Measurements from ENCODE around the gene PARP14.

The PARP14 gene

GRCh38 chr3:122662505-122662904 is 18.1 kb upstream of the PARP14 start:
- DNase-seq, result no peak
- Histone ChIP-seq H3K79me1 (ENCODE audit: low read length) (no peaks in the 10 kb centered on the region), H3K9ac (ENCODE audit: low read length) (no peak overlapping the region), H2AK5ac (ENCODE audit: low read length) (no peak overlapping the region), H3K4me3 (ENCODE audit: low read depth, low read length) (no peak overlapping the region), H3K4me2 (ENCODE audit: low read length) (no peak overlapping the region), H3K4me1 (ENCODE audit: control insufficient read depth in 1 of 2, insufficient read depth in 2 of 2, low read length in 2 of 2) (no peaks in the 10 kb centered on the region), H3K23ac (ENCODE audit: low read length) (no peak overlapping the region), H4K8ac (ENCODE audit: low read depth, low read length) (no peak overlapping the region), H3K27ac (ENCODE audit: low read depth, low read length) (no peak overlapping the region), H2BK12ac (ENCODE audit: low read length) (no peak overlapping the region), H3K18ac (ENCODE audit: low read length) (no peak overlapping the region), H2AFZ (ENCODE audit: insufficient read depth, low read length, poor library complexity) (no peak overlapping the region), H2BK5ac (ENCODE audit: low read depth, low read length, poor library complexity) (no peak overlapping the region), H2BK120ac (ENCODE audit: insufficient read depth, low read length, poor library complexity) (no peak overlapping the region), H4K12ac (ENCODE audit: low read depth, low read length) (no peak overlapping the region), H3K36me3 (ENCODE audit: control insufficient read depth in 1 of 2, insufficient read depth in 2 of 2, low read length in 2 of 2) (no peaks in the 10 kb centered on the region), H3K4ac (ENCODE audit: low read depth, low read length) (no peak overlapping the region), H4K91ac (ENCODE audit: low read depth, low read length) (no peak overlapping the region), H3K79me2 (ENCODE audit: control insufficient read depth, insufficient read depth, low read length, poor library complexity) (no peaks in the 10 kb centered on the region), H3K27me3 (ENCODE audit: insufficient read depth, low read length) (no peaks in the 10 kb centered on the region), H3K9me3 (ENCODE audit: insufficient read depth, low read depth, low read length) (peaks cover 4% of the 10 kb centered on the region), H3K14ac (ENCODE audit: low read length) (no peak overlapping the region)
- WGBS (ENCODE audit: extremely low coverage, insufficient coverage, insufficient read length), result no CpG with 5 or more reads among the region's 2 CpGs

GRCh38 chr3:122665226-122665786 is 15.3 kb upstream of the PARP14 start:
- H3K27me3 ChIP-seq (ENCODE audit: insufficient read depth, low read length), result no peaks in the 10 kb centered on the region
- no peak overlapping the region for H2AFZ ChIP-seq (ENCODE audit: insufficient read depth, low read length, poor library complexity)
- WGBS (ENCODE audit: extremely low coverage, insufficient coverage, insufficient read length), result no CpG with 5 or more reads among the region's 4 CpGs
- no peaks in the 10 kb centered on the region for H3K79me1 ChIP-seq (ENCODE audit: low read length)
- H2BK120ac ChIP-seq (ENCODE audit: insufficient read depth, low read length, poor library complexity), result no peak overlapping the region
- H2BK5ac ChIP-seq (ENCODE audit: low read depth, low read length, poor library complexity), result no peak overlapping the region
- H4K8ac ChIP-seq (ENCODE audit: low read depth, low read length), result no peak overlapping the region
- H3K14ac ChIP-seq (ENCODE audit: low read length), result no peak overlapping the region
- H3K9ac ChIP-seq (ENCODE audit: low read length), result no peak overlapping the region
- H3K36me3 ChIP-seq (ENCODE audit: control insufficient read depth in 1 of 2, insufficient read depth in 2 of 2, low read length in 2 of 2), result no peaks in the 10 kb centered on the region
- H3K23ac ChIP-seq (ENCODE audit: low read length), result no peak overlapping the region
- H3K4me2 ChIP-seq (ENCODE audit: low read length), result no peak overlapping the region
- no peak overlapping the region for H2AK5ac ChIP-seq (ENCODE audit: low read length)
- H4K12ac ChIP-seq (ENCODE audit: low read depth, low read length), result no peak overlapping the region
- H3K4me1 ChIP-seq (ENCODE audit: control insufficient read depth in 1 of 2, insufficient read depth in 2 of 2, low read length in 2 of 2), result no peaks in the 10 kb centered on the region
- H3K18ac ChIP-seq (ENCODE audit: low read length), result no peak overlapping the region
- peaks cover 4% of the 10 kb centered on the region for H3K9me3 ChIP-seq (ENCODE audit: insufficient read depth, low read depth, low read length)
- no peak overlapping the region for H3K4ac ChIP-seq (ENCODE audit: low read depth, low read length)
- no peak overlapping the region for H4K91ac ChIP-seq (ENCODE audit: low read depth, low read length)
- DNase-seq, result no peak
- no peak overlapping the region for H3K27ac ChIP-seq (ENCODE audit: low read depth, low read length)
- H2BK12ac ChIP-seq (ENCODE audit: low read length), result no peak overlapping the region
- no peak overlapping the region for H3K4me3 ChIP-seq (ENCODE audit: low read depth, low read length)
- H3K79me2 ChIP-seq (ENCODE audit: control insufficient read depth, insufficient read depth, low read length, poor library complexity), result no peaks in the 10 kb centered on the region

GRCh38 chr3:122665881-122666280 is 14.8 kb upstream of the PARP14 start:
- no peaks in the 10 kb centered on the region for H3K27me3 ChIP-seq (ENCODE audit: insufficient read depth, low read length)
- H3K27ac ChIP-seq (ENCODE audit: low read depth, low read length), result no peak overlapping the region
- H3K23ac ChIP-seq (ENCODE audit: low read length), result no peak overlapping the region
- no peak overlapping the region for H4K12ac ChIP-seq (ENCODE audit: low read depth, low read length)
- H3K79me1 ChIP-seq (ENCODE audit: low read length), result no peaks in the 10 kb centered on the region
- peaks cover 4% of the 10 kb centered on the region for H3K9me3 ChIP-seq (ENCODE audit: insufficient read depth, low read depth, low read length)
- no peaks in the 10 kb centered on the region for H3K36me3 ChIP-seq (ENCODE audit: control insufficient read depth in 1 of 2, insufficient read depth in 2 of 2, low read length in 2 of 2)
- no peak overlapping the region for H3K14ac ChIP-seq (ENCODE audit: low read length)
- no peak for DNase-seq
- H4K91ac ChIP-seq (ENCODE audit: low read depth, low read length), result no peak overlapping the region
- H3K4me2 ChIP-seq (ENCODE audit: low read length), result no peak overlapping the region
- H2AFZ ChIP-seq (ENCODE audit: insufficient read depth, low read length, poor library complexity), result no peak overlapping the region
- H3K18ac ChIP-seq (ENCODE audit: low read length), result no peak overlapping the region
- no peak overlapping the region for H3K4me3 ChIP-seq (ENCODE audit: low read depth, low read length)
- H4K8ac ChIP-seq (ENCODE audit: low read depth, low read length), result no peak overlapping the region
- H2AK5ac ChIP-seq (ENCODE audit: low read length), result no peak overlapping the region
- H3K4me1 ChIP-seq (ENCODE audit: control insufficient read depth in 1 of 2, insufficient read depth in 2 of 2, low read length in 2 of 2), result no peaks in the 10 kb centered on the region
- H2BK12ac ChIP-seq (ENCODE audit: low read length), result no peak overlapping the region
- no peaks in the 10 kb centered on the region for H3K79me2 ChIP-seq (ENCODE audit: control insufficient read depth, insufficient read depth, low read length, poor library complexity)
- H3K9ac ChIP-seq (ENCODE audit: low read length), result no peak overlapping the region
- no peak overlapping the region for H3K4ac ChIP-seq (ENCODE audit: low read depth, low read length)
- no peak overlapping the region for H2BK5ac ChIP-seq (ENCODE audit: low read depth, low read length, poor library complexity)
- H2BK120ac ChIP-seq (ENCODE audit: insufficient read depth, low read length, poor library complexity), result no peak overlapping the region

- Histone ChIP-seq H3K4ac (ENCODE audit: low read depth, low read length) (no peak overlapping the region), H3K79me2 (ENCODE audit: control insufficient read depth, insufficient read depth, low read length, poor library complexity) (no peaks in the 10 kb centered on the region), H2AK5ac (ENCODE audit: low read length) (no peak overlapping the region), H3K36me3 (ENCODE audit: control insufficient read depth in 1 of 2, insufficient read depth in 2 of 2, low read length in 2 of 2) (no peaks in the 10 kb centered on the region), H2BK12ac (ENCODE audit: low read length) (no peak overlapping the region), H4K12ac (ENCODE audit: low read depth, low read length) (no peak overlapping the region), H3K23ac (ENCODE audit: low read length) (no peak overlapping the region), H3K18ac (ENCODE audit: low read length) (no peak overlapping the region), H3K9ac (ENCODE audit: low read length) (no peak overlapping the region), H4K8ac (ENCODE audit: low read depth, low read length) (no peak overlapping the region), H3K27me3 (ENCODE audit: insufficient read depth, low read length) (no peaks in the 10 kb centered on the region), H3K4me1 (ENCODE audit: control insufficient read depth in 1 of 2, insufficient read depth in 2 of 2, low read length in 2 of 2) (no peaks in the 10 kb centered on the region), H3K27ac (ENCODE audit: low read depth, low read length) (no peak overlapping the region), H3K4me2 (ENCODE audit: low read length) (no peak overlapping the region), H2AFZ (ENCODE audit: insufficient read depth, low read length, poor library complexity) (no peak overlapping the region), H3K79me1 (ENCODE audit: low read length) (no peaks in the 10 kb centered on the region), H2BK5ac (ENCODE audit: low read depth, low read length, poor library complexity) (no peak overlapping the region), H3K9me3 (ENCODE audit: insufficient read depth, low read depth, low read length) (no peaks in the 10 kb centered on the region), H2BK120ac (ENCODE audit: insufficient read depth, low read length, poor library complexity) (no peak overlapping the region), H3K4me3 (ENCODE audit: low read depth, low read length) (no peak overlapping the region), H3K14ac (ENCODE audit: low read length) (no peak overlapping the region), H4K91ac (ENCODE audit: low read depth, low read length) (no peak overlapping the region)
- WGBS (ENCODE audit: extremely low coverage, insufficient coverage, insufficient read length), result no CpG with 5 or more reads among the region's 8 CpGs
- peak; percentile 21 to 46 for DNase-seq
Observed at GRCh38 chr3:122668930-122669730, 11.5 kb upstream of the PARP14 start.
